ENCODE measurements around the gene DIO3.

DIO3 gene

GRCh38 chr14:101582294-101582693 is 21.0 kb downstream of the DIO3 start:
- DNase-seq (ENCODE audit: low read depth, low spot score), result no peak

DNA sequence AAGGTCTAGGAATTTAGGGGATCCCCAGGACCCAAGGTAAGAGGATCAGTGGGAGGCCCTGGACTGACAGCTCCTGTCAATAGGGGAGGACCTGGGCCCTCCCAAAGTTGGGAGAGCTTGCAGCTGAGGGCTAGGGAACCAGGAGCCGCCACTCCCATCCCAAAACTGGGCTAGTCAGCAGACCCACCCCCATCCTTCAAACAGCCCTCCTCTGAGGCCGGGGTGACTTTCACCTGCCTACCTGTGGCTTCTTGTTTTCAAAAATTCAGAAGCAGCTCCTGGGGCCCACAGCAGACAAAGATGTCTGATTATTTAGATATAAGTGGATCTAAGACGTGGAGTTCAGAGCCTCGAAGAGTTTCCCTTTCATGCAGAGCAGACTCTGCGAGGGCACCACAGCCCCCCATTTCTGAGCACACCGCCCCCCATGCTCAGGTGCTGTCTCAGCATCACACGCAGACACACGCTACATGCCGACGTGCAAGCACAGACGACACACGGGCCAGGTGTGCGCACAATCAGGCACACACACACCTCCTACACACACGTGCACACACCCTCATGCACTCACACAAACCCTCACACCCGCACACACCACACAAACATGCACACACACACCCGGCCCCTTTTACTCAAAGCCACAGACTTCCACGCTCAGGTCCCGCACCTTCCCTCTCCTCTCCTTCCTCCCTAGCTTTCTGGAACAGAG is 21.9 kb downstream of the DIO3 start:
- DNase-seq (ENCODE audit: low read depth, low spot score), result no peak

DNA sequence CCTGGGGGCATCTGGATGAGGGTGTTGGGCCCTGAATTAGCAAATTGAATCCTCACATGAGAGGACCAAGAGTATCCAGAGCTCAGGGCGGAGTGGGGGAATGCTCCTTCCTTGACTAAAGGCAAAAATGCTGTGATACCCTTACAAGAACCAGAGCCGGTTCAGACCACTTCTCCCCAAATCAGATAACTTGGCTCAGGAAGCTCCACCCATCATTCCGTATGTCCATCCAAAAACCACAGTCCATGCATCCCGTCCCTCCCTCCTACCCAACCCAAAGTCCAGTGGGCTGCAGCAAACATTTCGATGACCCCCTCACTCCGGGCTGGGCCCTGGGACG is 22.4 kb downstream of the DIO3 start:
- DNase-seq (ENCODE audit: low read depth, low spot score), result no peak

- no peak for DNase-seq (ENCODE audit: low read depth, low spot score)
Measured at GRCh38 chr14:101584055-101584859, 23.0 kb downstream of the DIO3 start.

DNA sequence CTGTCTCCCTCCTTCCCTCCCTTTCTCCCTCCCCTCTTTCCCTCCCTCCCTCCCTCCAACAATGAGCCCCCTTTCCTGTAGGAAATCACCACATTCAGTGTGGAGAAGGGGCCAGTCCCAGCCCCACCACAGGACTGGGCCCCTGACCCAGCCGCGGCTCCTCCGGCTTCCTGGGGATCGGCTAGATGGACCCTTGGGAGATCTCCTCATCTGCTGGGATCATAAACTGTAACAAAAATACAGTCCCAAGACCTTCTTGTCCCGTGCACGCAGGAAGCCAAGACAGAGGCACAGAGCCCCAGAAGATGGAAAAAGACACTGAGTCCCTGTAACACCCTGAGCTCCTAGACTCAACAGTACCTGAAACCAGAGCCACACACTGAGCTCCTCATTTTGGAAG is 23.9 kb downstream of the DIO3 start:
- no peak for DNase-seq (ENCODE audit: low read depth, low spot score)

DNA sequence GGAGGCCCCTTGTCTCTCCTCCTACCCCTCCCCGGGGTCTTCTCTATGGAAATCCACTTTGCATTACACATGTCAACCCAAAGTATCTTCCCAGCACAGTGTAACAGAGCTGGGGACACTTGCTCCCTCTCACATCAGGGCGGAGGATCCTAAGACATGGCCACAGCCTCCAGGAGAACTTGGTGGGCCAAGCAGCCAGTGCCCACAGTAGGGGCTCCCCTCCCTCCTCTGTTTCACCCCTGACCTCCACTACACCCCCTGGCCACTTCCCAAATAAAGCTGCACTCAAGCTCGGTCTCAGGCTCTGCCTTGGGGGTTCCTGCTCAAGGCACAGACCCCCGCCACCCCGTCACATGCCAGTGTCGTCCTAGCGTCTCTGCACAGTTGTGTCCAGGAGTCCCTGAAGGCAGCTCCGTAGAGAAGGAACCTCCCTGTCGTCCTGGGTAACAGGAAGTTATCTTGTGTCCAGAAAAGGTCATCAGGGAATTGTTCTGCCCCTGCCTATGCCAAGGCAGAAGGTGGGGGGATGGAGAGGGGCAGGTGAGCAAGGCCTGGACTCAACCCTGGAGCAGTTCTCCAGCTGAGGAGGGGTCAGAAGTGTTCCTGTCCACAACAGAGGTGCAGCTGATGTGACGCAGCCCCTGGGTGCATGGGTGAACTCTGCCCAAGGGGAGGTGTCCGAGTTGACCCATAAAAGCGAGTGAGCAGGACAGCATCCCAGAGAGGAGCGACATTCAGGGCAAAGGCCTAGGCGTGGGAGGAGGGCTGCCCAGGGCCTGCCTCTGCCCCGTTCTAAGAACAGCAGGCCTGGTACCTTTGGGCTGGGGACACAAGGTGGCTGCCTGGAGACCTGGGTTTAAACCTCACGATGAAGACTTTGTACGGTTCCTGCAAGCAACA is 25.5 kb downstream of the DIO3 start:
- DNase-seq (ENCODE audit: low read depth, low spot score), result no peak

DNA sequence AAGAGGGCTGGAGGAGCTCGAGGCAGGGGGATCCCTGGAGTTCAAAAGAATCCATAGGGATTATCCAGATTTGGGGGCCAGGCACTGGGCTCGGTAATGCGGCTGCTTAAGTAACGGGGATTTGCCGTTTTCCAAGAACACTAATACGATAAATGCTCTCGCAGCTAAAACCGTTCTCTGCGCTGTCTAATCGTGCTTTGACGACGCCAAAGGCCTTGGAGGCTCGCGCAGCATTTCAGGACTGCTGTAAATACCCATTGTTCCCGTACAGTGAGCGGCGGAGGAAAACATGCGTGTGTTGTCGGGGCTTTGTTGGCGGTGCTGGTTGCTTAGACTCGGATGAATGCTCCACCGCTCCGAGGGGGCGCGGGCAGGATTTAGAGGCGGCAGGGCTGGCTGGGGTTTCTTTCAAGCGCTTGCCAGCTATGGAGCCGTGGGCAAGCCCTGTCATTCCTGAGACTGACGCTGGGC is 26.2 kb downstream of the DIO3 start:
- DNase-seq (ENCODE audit: low read depth, low spot score), result no peak

GRCh38 chr14:101588286-101588975 is 27.1 kb downstream of the DIO3 start:
- DNase-seq (ENCODE audit: low read depth, low spot score), result no peak

DNA sequence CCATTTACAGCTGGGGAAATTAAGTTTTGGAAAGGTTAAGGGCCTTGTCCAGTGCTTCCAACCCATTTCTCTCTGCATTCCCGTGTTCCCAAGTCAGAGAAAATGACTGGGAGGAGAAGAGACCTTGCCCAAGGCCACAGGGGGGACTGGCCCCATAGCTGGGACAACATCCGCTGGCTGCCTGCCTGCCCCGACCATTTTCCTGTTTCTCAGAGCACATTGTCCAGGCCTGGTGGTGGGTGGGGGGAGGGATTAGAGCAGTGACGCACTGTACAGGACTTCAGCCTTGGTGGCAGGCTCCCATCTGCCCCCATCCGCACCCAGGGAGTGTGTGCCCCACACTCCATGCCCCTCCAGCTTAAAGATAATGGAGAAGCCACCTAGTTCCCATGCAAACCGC is 27.7 kb downstream of the DIO3 start:
- peak; percentile 17 for DNase-seq (ENCODE audit: low read depth, low spot score)

- no peak for DNase-seq (ENCODE audit: low read depth, low spot score)
Measured at GRCh38 chr14:101589486-101590015, 28.3 kb downstream of the DIO3 start.

- DNase-seq (ENCODE audit: low read depth, low spot score), result no peak
Measured at GRCh38 chr14:101590062-101590461, 28.8 kb downstream of the DIO3 start.

GRCh38 chr14:101590616-101591015 is 29.3 kb downstream of the DIO3 start:
- no peak for DNase-seq (ENCODE audit: low read depth, low spot score)

DNA sequence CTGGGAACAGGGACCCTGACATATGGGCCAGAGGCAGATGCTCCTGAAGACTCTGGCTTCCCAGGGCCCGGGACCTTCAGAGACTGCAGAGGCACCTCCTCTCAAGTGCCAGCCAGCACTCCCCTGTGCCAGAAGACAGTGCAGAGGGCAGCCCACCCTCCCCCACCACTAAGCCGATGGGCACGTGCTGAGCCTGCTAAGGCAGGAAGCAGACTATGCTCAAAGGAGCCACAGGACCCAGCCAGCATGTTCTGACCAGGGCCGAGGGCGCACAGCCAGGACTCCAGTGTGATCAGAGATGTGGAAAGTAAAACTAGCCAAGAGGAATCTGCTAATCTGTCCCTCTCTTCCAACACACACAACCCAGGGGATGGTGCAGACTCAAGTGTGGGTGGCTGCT is 29.8 kb downstream of the DIO3 start:
- no peak for DNase-seq (ENCODE audit: low read depth, low spot score)

GRCh38 chr14:101591582-101591981 is 30.3 kb downstream of the DIO3 start:
- DNase-seq (ENCODE audit: low read depth, low spot score), result no peak

- DNase-seq (ENCODE audit: low read depth, low spot score), result no peak
Measured at GRCh38 chr14:101593411-101594238, 32.3 kb downstream of the DIO3 start.

DNA sequence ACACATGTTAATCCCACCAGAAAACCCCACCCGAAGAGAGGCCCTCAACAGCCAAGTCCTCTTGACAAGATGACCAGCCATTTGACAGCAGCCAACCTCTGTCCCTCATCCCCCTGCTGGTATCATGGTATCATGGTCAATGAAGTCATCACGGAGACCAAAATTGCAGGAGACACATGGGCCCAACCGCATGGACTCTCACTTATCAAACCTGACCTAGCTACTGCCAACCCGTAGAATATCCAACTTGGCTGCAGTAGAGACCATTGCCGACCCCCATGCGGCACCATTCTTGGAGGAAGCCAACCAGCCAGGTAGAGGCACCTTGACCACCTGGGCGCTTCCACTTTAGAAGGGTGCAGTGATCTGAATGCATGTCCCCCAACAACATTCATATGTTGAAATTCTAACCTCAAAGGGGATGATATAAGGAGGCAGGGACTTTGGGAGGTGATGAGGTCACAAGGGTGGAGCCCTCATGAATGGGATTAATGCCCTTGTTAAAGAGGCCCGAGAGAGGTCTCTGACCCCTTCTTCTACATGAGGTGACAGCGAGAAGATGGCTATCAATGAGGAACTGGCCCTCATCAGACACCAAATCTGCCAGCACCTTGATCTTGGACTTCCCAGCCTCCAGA is 33.3 kb downstream of the DIO3 start:
- DNase-seq (ENCODE audit: low read depth, low spot score), result no peak

- DNase-seq (ENCODE audit: low read depth, low spot score), result no peak
Measured at GRCh38 chr14:101595349-101595748, 34.1 kb downstream of the DIO3 start.

- DNase-seq (ENCODE audit: low read depth, low spot score), result no peak
Measured at GRCh38 chr14:101595887-101596721, 34.8 kb downstream of the DIO3 start.

- DNase-seq (ENCODE audit: low read depth, low spot score), result no peak
Measured at GRCh38 chr14:101596742-101597141, 35.4 kb downstream of the DIO3 start.

Data from ELF-1 (cell line).